OCI-LY3 (cell line): Measurements from ENCODE around the gene WDR86.

Experiments used
- H2AFZ ChIP-seq: fragments of 200-600, 300-600 bp; shearing (Covaris generic); 2 replicates; pipeline ENCODE4 v1.6.0; 2014; ENCODE audit warnings: antibody characterized with exemption, low read depth, low read length
- H3K27ac ChIP-seq: fragments of 200-600, 300-600 bp; sonication (generic); 2 replicates; pipeline ENCODE4 v1.5.1; 2014; ENCODE audit warnings: mild to moderate bottlenecking, low read length, moderate library complexity, mixed read lengths
- H3K27me3 ChIP-seq: fragments of 200-600, 300-600 bp; sonication (generic); 2 replicates; pipeline ENCODE4 v1.6.1; 2014; ENCODE audit warnings: low read depth, low read length, mixed read lengths
- H3K36me3 ChIP-seq: fragments of 200-600, 300-600 bp; sonication (generic); replicated peaks from 2 replicates; pipeline ENCODE3; 2014; ENCODE audit warnings: low read depth, low read length, mixed read lengths
- H3K4me1 ChIP-seq: fragments of 300-600, 200-600 bp; sonication (generic); 2 replicates; pipeline ENCODE4 v1.6.1; 2014; ENCODE audit warnings: low read length, mixed read lengths
- H3K4me2 ChIP-seq: fragments of 200-600, 300-600 bp; sonication (generic); 2 replicates; pipeline ENCODE4 v1.6.1; 2014; ENCODE audit warnings: low read length, mixed read lengths
- H3K4me3 ChIP-seq: fragments of 300-600, 200-600 bp; sonication (generic); 2 replicates; pipeline ENCODE4 v1.5.1; 2014; ENCODE audit warnings: antibody characterized with exemption, mild to moderate bottlenecking, low read length, moderate library complexity
- H3K79me2 ChIP-seq: fragments of 300-600, 200-600 bp; shearing (Covaris generic); 2 replicates; pipeline ENCODE4 v1.6.1; 2014; ENCODE audit warnings: mild to moderate bottlenecking, low read length, mixed read lengths
- H3K9ac ChIP-seq: fragments of 300-600, 200-600 bp; shearing (Covaris generic); 2 replicates; pipeline ENCODE4 v1.6.0; 2014; ENCODE audit warnings: mild to moderate bottlenecking, low read length, moderate library complexity
- H3K9me3 ChIP-seq: fragments of 200-600, 300-600 bp; shearing (Covaris generic); 2 replicates; pipeline ENCODE4 v1.6.1; 2014; ENCODE audit warnings: low read length, mixed read lengths; ENCODE audit not compliant: insufficient read depth
- H4K20me1 ChIP-seq: fragments of 200-600, 300-600 bp; sonication (generic); 2 replicates; pipeline ENCODE4 v1.6.1; 2016; ENCODE audit warnings: low read length, mixed read lengths; ENCODE audit not compliant: insufficient read depth
- EZH2phosphoT487 ChIP-seq: fragments of 200-600 bp; shearing (Covaris generic); IDR thresholded peaks from 2 replicates; pipeline ENCODE4 v1.6.1; 2018; ENCODE audit warnings: antibody characterized with exemption, mixed run types, low read depth
- TF ChIP-seq, protein P1 (sequence below): fragments of 200-600, 300-600 bp; sonication (generic); IDR thresholded peaks from 2 replicates; pipeline ENCODE4 v1.5.1; 2014; ENCODE audit warnings: antibody characterized with exemption, low read length, low read depth

The WDR86 gene

DNA sequence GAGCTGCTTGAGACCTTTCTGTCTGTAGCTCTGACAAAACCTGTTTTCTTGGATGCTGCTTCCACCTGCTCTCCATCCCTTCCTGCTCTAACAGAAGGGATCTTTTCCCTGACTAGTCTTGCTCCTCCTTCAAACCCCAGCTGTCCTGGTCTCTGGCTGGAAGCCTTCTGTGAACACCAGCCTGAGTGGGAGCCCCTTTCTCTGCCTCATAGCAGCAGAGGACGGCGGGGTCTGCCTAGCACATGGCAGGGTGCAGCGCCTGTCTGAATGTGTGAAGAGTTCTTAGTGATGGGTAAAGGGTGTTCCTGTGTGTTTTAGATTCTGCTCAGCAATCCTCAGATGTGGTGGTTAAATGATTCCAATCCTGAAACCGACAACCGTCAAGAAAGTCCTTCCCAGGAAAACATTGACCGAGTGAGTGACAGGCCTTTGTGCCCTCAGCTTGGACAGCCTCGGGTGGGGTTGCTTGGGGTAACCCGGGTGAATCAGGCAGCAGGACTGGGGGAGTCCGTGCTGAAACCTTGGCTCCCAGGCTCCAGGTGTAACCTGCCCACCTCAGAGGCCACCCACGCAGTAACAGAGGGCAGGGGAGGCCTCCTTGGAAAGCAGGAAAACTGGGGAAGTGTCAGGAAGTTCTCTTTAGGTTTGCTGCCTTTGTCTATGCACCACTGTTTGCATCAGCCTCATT is 34.2 kb downstream of the WDR86 start:
- H3K36me3 ChIP-seq: no peaks in the 10 kb centered on the region

DNA sequence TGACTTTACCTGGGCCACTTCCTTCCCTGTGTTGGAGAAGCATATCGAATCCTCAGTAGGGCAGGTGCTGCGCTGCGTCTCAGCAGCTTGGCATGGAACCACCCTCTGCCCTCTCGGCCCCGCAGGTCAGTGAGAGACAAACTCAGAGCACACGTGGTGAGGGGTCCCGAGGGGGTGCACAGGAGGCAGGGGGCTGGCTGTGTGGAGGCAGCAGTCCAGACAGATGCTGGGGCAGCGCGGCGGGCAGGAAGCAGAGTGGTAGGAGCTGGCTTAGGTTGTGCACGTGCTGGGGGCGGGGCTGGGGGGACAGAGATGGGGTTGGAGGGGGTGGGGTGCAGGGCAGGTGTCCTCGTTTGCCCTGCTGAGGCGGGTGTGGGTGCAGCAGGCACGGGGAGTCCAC is 35.1 kb downstream of the WDR86 start:
- Histone ChIP-seq H2AFZ (no peak overlapping the region), H3K4me2 (no peak overlapping the region), H3K27ac (no peak overlapping the region), H4K20me1 (no peaks in the 10 kb centered on the region; the same call in 1 of the 2 replicates), H3K4me1 (no peaks in the 10 kb centered on the region), H3K9ac (no peak overlapping the region), H3K79me2 (no peaks in the 10 kb centered on the region), H3K27me3 (no peaks in the 10 kb centered on the region), H3K36me3 (no peaks in the 10 kb centered on the region), H3K4me3 (no peak overlapping the region), H3K9me3 (no peaks in the 10 kb centered on the region)
- TF ChIP-seq EZH2phosphoT487: no peak
- TF ChIP-seq, protein P1, sequence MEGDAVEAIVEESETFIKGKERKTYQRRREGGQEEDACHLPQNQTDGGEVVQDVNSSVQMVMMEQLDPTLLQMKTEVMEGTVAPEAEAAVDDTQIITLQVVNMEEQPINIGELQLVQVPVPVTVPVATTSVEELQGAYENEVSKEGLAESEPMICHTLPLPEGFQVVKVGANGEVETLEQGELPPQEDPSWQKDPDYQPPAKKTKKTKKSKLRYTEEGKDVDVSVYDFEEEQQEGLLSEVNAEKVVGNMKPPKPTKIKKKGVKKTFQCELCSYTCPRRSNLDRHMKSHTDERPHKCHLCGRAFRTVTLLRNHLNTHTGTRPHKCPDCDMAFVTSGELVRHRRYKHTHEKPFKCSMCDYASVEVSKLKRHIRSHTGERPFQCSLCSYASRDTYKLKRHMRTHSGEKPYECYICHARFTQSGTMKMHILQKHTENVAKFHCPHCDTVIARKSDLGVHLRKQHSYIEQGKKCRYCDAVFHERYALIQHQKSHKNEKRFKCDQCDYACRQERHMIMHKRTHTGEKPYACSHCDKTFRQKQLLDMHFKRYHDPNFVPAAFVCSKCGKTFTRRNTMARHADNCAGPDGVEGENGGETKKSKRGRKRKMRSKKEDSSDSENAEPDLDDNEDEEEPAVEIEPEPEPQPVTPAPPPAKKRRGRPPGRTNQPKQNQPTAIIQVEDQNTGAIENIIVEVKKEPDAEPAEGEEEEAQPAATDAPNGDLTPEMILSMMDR: no peak

More for the DNA sequence above, 34.2 kb downstream of the WDR86 start:
- Histone ChIP-seq H4K20me1 (no peaks in the 10 kb centered on the region; the same call in none of the 2 replicates), H3K4me1 (peaks cover 3% of the 10 kb centered on the region), H3K9ac (no peak overlapping the region), H3K9me3 (no peaks in the 10 kb centered on the region), H3K27me3 (no peaks in the 10 kb centered on the region), H3K79me2 (no peaks in the 10 kb centered on the region), H3K27ac (no peak overlapping the region), H3K4me3 (no peak overlapping the region), H3K4me2 (no peak overlapping the region), H2AFZ (no peak overlapping the region)
- TF ChIP-seq EZH2phosphoT487: no peak
- TF ChIP-seq, protein P1: no peak

DNA sequence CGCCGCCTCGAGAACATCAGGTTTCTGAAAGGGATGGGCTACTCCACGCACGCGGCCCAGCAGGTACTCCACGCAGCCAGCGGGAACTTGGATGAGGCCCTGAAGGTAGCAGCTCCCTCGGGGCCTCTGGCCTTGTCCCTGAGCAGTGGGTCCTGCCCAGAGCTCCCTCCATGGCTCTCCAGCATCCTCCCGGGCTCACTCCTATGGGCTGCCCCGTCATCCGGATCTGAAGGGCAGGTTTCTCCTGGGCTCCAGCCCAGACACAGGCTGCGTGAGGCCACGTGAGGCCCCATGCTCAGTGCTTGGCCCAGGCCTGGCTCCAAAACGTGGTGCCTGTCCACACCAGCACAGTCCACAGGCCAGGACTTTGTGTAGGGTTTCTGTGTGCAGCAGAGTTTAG is 35.7 kb downstream of the WDR86 start:
- no peak for TF ChIP-seq EZH2phosphoT487
- TF ChIP-seq, protein P1: no peak

DNA sequence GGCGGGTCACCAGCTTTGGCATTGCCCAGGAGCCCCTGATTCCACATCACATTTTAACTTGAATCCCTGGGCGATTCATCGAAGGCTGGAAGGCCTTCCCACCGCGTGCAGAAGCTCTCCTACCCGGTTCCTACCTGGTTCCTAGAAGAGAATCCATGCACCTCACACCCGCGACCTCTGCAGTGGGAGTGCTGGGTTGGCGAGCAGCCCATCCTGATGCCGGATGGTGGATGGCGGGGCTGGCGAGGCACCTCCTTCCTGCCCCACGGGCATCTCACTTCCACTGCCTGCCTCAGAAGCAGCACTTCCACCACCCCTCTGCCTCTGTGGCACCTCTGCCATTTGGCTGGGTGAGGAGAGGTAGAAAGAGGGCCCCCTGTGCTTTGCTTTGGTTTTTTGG is 36.2 kb downstream of the WDR86 start:
- Histone ChIP-seq H4K20me1 (no peaks in the 10 kb centered on the region; the same call in 1 of the 2 replicates), H3K4me1 (no peaks in the 10 kb centered on the region), H3K4me3 (no peak overlapping the region), H3K9me3 (no peaks in the 10 kb centered on the region), H3K27ac (no peak overlapping the region), H3K79me2 (no peaks in the 10 kb centered on the region), H3K4me2 (no peak overlapping the region), H3K27me3 (no peaks in the 10 kb centered on the region), H2AFZ (no peak overlapping the region), H3K9ac (no peak overlapping the region), H3K36me3 (no peaks in the 10 kb centered on the region)
- TF ChIP-seq EZH2phosphoT487: no peak
- TF ChIP-seq, protein P1: no peak

More for the DNA sequence above, 35.7 kb downstream of the WDR86 start:
- no peaks in the 10 kb centered on the region for H3K36me3 ChIP-seq
- no peak overlapping the region for H3K9ac ChIP-seq
- no peaks in the 10 kb centered on the region; the same call in 1 of the 2 replicates for H4K20me1 ChIP-seq
- H3K9me3 ChIP-seq: no peaks in the 10 kb centered on the region
- no peak overlapping the region for H3K4me2 ChIP-seq
- H3K27me3 ChIP-seq: no peaks in the 10 kb centered on the region
- no peak overlapping the region for H3K4me3 ChIP-seq
- H3K79me2 ChIP-seq: no peaks in the 10 kb centered on the region
- H2AFZ ChIP-seq: no peak overlapping the region
- no peak overlapping the region for H3K27ac ChIP-seq
- no peaks in the 10 kb centered on the region for H3K4me1 ChIP-seq
